AG04450 (cell line): ENCODE results near the gene TDP1. TPM values are rescaled to one million over a fixed set of nuclear protein-coding genes. Genes with fewer than 3 reads are reported as not detected.

Source experiments
- CTCF ChIA-PET: fragments of 300-600, 350-600 bp; formaldehyde crosslinking; extraction: SDS; loops from one replicate; lab custom pipeline; 2022; ENCODE audit warnings: antibody characterized with exemption, inconsistent platforms; lab: Charles Lee
- POLR2A ChIA-PET: fragments of 350-600 bp; formaldehyde crosslinking; extraction: SDS; loops from one replicate; lab custom pipeline; 2021; ENCODE audit warnings: antibody characterized with exemption, inconsistent platforms; lab: Yijun Ruan, JAX
- DNase-seq: peaks from one replicate; pipeline ENCODE4 v3.0.0-alpha.2; 2011; ENCODE audit warnings: low read depth, low spot score
- H3K27ac ChIP-seq: one replicate; pipeline ENCODE4 v1.5.1; 2012; ENCODE audit warnings: low read depth, low read length, control low read depth
- H3K27me3 ChIP-seq: one replicate; pipeline ENCODE4 v1.6.0; 2012; ENCODE audit warnings: low read length; ENCODE audit not compliant: control insufficient read depth, insufficient read depth
- H3K4me3 ChIP-seq: 2 replicates; pipeline ENCODE4 v1.5.1; 2011; ENCODE audit warnings: mild to moderate bottlenecking, low read depth, low read length, control low read depth
- H3K9me3 ChIP-seq: 2 replicates; pipeline ENCODE4 v1.5.1; 2012; ENCODE audit warnings: low read length; ENCODE audit not compliant: control insufficient read depth, insufficient read depth
- polyA plus RNA-seq: library from polyadenylated mRNA; depleted of rRNA; stranded (reverse); fragments of >200 nt; gene quantifications from 2 replicates; pipeline ENCODE4 v1.2.3, GENCODE V29; 2011; rRNA removed
- TF ChIP-seq, protein P1 (sequence below): IDR thresholded peaks from 2 replicates; pipeline ENCODE4 v1.5.1; 2011; ENCODE audit warnings: low read depth, low read length, control low read depth, inconsistent platforms

TDP1 gene
- polyA plus RNA-seq, 1 experiment, result 19.0 TPM

GRCh38 chr14:90093942-90094595 lies 138.3 kb downstream of the TDP1 start:
- Histone ChIP-seq H3K9me3 (no peaks in the 10 kb centered on the region), H3K27me3 (peaks cover 2% of the 10 kb centered on the region), H3K27ac (no peak overlapping the region), H3K4me3 (no peak overlapping the region)
- TF ChIP-seq, protein P1, sequence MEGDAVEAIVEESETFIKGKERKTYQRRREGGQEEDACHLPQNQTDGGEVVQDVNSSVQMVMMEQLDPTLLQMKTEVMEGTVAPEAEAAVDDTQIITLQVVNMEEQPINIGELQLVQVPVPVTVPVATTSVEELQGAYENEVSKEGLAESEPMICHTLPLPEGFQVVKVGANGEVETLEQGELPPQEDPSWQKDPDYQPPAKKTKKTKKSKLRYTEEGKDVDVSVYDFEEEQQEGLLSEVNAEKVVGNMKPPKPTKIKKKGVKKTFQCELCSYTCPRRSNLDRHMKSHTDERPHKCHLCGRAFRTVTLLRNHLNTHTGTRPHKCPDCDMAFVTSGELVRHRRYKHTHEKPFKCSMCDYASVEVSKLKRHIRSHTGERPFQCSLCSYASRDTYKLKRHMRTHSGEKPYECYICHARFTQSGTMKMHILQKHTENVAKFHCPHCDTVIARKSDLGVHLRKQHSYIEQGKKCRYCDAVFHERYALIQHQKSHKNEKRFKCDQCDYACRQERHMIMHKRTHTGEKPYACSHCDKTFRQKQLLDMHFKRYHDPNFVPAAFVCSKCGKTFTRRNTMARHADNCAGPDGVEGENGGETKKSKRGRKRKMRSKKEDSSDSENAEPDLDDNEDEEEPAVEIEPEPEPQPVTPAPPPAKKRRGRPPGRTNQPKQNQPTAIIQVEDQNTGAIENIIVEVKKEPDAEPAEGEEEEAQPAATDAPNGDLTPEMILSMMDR, result no peak
- DNase-seq, result no peak
- POLR2A ChIA-PET, result interaction anchor here (0.7 kb wide), 1 partner anchor 8 kb away, joined by 4 read pairs; no protein-coding TSS in a partner anchor
- CTCF ChIA-PET, result no interaction called here

Other genes starting within 250 kb of the TDP1 start
- 5.0 and 5.9 TPM in 2 replicates for gene EFCAB11, start 1.2 kb upstream of the TDP1 start, polyA plus RNA-seq
- gene KCNK13, start 106.1 kb downstream of the TDP1 start, polyA plus RNA-seq, result not detected in 2 replicates